ELF-1 (cell line): ENCODE measurements around the gene ACTL6B.

Experiments used
- DNase-seq: peaks from one replicate; pipeline ENCODE4 v3.0.0-alpha.2; 2016; ENCODE audit warnings: low read depth, low spot score

ACTL6B gene

GRCh38 chr7:100683659-100684533, 27.6 kb upstream of the ACTL6B start:
- no peak for DNase-seq

DNA sequence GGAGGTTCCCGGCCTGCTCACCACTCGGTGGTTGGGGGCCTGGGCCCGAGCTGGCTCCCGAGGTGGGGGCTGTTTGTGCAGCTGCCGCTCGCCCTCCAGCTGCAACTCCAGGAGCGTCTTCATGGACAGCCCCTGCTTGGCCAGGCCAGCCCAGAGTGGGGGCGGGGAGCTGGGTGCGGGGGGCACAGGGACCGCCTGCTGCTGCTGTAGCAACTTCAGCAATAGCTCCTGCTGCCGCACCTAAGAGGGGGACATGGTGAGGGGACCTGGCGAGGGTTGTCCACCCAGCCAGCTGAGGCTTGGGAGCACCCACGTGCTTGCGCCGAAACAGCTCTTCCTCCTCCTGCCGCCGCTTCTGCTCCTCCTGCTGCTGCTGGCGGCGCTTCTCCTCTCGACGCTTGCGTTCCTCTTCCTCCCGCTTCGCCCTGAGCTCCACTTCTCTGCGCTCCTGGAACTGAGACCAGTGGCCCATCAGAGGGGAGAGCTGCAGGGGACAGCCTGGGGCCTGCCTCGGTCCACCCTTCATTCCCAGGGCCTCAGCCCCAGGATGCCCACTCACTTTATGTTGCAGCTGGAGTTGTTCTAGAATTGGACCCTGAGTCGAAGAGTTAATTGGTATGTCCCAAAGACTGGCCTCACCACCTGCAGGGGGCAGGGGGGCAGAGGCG, 26.9 kb upstream of the ACTL6B start:
- DNase-seq, result no peak

- peak; percentile 47 for DNase-seq
These were observed 26.0 kb upstream of the ACTL6B start for GRCh38 chr7:100682228-100682741.

DNA sequence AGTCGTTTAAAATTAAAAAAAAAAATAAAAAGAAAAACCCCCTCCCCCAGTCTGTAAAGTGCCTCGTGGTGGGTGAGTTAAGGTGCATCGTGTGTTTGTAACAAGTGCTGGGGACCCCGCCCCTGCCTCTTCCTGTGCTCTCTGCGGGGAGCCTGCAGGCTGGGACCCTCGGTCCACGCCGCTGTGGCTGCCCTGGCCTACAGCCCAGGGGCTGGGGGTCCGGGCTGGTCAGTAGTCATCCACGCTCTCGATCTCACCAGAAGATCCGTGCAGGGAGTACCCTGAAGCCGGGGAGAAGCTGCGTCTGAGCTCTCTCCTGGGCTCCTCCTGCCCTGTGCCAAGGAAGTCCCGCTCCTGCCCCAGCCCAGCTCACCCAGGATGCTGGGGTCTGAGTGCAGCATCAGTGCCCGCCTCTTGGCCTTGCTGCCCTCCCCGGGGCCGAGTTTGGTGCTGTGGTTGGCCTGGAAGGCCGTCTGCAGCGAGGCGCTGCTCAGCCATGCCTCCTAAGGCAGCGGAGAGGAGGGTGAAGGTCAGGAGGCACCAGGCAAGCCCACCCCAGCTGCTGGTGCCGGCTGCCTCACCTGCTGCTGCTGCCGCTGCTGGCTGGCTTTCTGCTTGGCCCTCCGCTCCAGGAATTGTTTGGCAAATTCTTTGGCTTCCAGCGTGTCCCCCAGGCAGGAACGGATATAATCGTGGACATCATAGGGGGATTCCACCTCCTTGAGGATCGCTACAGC, 25.4 kb upstream of the ACTL6B start:
- DNase-seq, result no peak

DNA sequence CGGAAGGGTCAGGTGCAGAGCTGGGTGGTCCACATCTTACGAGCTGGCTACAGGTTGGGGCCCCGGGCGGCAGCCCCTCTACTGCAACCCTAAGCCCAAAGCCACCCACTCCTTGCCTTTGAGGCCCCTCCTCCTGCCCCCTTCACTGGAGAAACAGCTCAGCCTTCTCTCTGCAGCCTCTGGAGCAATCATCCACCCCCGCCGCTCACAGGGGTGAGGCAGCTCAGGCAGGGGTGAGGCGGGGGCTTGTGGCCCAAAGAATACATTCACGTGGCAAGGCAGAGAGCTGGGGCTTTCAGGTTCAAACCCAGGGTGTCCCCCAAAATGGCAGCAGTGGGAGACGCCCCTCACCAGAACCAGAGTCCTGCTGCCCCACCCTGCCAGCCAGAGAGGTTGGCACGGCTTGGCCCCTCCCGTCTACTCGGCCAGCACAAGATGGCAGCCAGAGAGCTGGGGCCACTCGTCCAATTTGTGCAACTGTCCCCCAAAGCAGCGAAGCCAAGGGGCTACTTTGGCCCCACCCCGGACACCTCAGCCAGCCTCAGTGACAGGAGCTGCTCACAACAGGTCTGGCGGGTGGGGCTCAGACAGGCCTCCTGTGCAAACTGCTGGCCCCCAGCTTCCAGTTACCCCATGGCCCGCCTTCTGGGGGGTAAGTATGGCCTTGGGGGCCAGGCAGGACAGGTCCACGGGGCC, 24.5 kb upstream of the ACTL6B start:
- no peak for DNase-seq

- DNase-seq, result no peak
These were observed 23.8 kb upstream of the ACTL6B start for GRCh38 chr7:100679927-100680575.

- DNase-seq, result no peak
These were observed 23.1 kb upstream of the ACTL6B start for GRCh38 chr7:100679129-100679926.

DNA sequence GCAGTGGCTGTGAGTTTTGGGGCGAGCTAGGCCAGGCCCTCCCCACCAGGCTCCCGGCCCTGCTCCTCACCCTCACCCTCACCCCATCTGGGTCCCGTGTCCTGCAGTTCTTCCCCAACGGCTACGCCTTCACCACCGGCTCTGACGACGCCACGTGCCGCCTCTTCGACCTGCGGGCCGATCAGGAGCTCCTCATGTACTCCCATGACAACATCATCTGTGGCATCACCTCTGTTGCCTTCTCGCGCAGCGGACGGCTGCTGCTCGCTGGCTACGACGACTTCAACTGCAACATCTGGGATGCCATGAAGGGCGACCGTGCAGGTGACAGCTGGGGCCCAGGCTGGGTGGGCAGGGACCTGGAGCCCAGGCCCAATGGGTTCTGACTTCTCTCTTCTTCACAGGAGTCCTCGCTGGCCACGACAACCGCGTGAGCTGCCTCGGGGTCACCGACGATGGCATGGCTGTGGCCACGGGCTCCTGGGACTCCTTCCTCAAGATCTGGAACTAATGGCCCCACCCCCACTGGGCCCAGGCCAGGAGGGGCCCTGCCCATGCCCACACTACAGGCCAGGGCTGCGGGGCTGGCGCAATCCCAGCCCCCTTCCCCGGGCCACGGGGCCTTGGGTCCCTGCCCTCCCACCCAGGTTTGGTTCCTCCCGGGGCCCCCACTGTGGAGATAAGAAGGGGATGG, 22.2 kb upstream of the ACTL6B start:
- no peak for DNase-seq

DNA sequence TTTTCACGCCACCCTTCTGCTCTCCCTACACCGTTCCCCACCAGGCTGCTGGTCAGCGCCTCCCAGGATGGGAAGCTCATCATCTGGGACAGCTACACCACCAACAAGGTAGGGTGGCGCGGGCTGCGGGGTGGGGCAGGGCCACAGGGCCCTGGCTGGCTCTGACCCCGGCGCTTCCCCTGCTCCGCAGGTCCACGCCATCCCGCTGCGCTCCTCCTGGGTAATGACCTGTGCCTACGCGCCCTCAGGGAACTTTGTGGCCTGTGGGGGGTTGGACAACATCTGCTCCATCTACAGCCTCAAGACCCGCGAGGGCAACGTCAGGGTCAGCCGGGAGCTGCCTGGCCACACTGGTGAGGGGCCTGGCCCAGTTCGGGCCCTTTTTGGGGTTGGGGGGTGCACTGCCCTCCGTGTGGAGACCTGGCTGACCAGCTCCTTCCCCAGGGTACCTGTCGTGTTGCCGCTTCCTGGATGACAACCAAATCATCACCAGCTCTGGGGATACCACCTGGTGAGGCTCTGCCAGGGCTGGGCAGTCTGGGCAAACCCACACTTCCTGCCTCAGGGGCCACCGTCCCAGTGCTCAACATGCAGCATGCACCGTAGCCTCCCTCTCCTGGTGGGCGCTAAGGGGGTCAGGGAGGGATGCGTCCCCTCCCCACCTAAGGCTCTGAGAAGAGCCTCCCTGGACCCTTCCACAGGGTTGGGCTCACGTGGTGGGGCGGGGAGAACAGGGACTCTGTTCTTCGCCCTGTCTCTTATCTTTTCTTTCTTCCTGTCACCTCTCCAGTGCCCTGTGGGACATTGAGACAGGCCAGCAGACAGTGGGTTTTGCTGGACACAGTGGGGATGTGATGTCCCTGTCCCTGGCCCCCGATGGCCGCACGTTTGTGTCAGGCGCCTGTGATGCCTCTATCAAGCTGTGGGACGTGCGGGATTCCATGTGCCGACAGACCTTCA, 21.3 kb upstream of the ACTL6B start:
- no peak for DNase-seq

DNA sequence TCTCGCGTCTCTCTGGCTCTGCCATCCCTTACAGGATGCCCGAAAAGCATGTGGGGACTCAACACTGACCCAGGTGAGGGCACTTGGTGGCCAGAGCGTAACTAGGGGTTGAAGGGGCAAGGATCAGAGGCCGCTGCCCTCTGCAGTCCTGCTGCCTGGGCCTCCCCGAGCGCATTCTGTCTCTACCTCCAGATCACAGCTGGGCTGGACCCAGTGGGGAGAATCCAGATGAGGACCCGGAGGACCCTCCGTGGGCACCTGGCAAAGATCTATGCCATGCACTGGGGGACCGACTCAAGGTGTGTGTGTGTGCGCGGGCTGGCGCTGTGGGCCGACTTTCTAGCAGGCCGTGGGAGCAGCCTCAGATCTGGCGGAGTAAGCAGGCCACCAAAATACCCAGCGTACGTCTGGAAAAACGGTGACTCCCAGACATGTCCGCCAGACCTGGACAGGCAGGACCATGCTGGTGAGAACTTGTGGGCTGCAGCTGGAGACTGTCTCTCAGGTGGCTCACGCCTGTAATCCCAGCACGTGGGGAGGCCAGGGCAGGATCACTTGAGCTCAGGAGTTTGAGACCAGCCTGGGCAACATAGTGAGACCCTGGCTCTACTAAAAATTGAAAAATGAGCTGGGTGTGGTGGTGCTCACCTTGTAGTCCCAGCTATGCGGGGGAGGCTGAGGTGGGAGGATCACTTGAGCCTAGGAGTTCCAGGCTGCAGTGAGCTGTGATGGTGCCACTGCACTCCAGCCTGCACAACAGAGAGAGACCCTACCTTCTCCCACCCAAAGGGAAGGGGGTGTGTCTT, 20.5 kb upstream of the ACTL6B start:
- DNase-seq, result no peak

DNA sequence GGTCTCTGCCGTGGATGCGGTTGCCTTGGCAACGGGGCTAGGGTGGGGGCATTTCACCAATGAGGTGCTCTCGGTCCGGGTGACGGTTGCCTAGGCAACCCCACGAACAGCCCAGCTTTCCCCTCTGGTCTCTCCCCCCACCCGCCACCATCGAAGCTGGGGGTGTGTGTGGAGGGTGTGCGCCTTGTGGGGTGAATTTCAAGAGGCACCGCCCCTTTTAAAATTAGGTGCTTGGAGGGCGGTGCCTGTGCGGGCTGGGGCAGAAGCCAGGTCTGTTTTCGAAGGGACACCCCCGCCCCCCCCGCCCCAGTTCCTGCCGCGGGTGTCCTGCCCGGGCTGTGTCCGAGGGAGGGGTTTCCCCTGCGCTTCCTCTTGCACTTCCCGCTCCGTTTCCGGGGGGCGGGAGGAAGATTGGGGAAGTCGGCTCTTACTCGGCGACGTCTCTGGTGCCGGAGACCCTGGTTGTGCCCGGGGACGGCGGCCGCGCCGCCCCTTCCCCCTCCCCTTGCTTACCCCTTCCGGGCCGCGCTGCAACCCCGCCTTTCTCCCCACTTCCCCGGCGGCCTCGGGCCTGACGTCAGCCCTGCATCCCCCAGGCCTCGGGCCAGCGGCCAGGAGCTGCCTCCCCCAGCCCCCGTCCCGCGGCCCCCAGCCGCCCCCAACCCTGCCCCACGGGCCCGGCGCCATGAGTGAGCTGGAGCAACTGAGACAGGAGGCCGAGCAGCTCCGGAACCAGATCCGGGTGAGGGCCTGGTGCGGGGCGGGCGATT, 19.5 kb upstream of the ACTL6B start:
- no peak for DNase-seq

GRCh38 chr7:100675105-100675451, 18.8 kb upstream of the ACTL6B start:
- no peak for DNase-seq

GRCh38 chr7:100674411-100675104, 18.3 kb upstream of the ACTL6B start:
- no peak for DNase-seq

DNA sequence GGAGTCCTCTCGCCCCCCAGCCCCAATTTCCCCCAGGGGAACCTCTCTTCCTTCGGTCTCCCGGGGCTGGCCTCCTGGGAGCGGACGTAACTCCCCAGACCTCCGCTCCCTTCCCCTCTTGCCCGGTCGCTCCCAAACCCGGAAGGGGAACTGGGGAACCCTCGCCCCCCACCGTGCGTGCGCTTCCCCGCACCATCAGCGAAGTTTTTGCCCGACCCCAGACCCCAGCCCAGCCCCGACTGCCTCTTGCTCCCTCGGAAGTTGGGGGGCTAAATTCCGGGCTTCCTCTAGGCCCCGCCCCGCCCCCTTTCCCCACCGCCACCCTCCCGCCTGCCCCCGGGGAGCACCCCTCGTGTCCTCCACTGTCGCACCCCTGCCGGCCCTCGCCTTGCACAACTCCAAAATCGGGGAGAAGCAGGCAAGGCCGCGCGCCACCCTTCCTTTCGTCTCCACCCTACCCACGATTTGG, 17.7 kb upstream of the ACTL6B start:
- no peak for DNase-seq

GRCh38 chr7:100673302-100673941, 17.2 kb upstream of the ACTL6B start, which contains the start of gene GNB2:
TSS of gene GNB2 (plus strand) at chr7:100673740. CDS start at chr7:100676266, 2,526 bp downstream.
- peak; percentile 100 for DNase-seq
